DND-41 (cell line): ENCODE measurements around the gene FAM136A.

Experiments
- CTCF ChIP-seq: IDR thresholded peaks from 2 replicates; pipeline ENCODE4 v1.5.1; 2012; ENCODE audit warnings: borderline replicate concordance, low read length, moderate library complexity, mild to moderate bottlenecking; ENCODE audit not compliant: poor library complexity, severe bottlenecking; ENCODE audit errors: extremely low read depth
- EZH2 ChIP-seq: IDR thresholded peaks from 3 replicates; pipeline ENCODE4 v1.6.1; 2012; ENCODE audit warnings: borderline replicate concordance, low read depth, mild to moderate bottlenecking, moderate library complexity, low read length, inconsistent platforms; ENCODE audit not compliant: severe bottlenecking

- TF ChIP-seq CTCF (no peak), EZH2 (no peak)
Measured at GRCh38 chr2:70304498-70304897, 2.6 kb upstream of the FAM136A start.
